ENCODE data around the gene KAT6B. TPM values are rescaled to one million over a fixed set of nuclear protein-coding genes. Genes with fewer than 3 reads are reported as not detected.

Gene KAT6B
- total and polyA plus RNA-seq, 2 of the 8 experiments (the other 6 are each of a cell fraction or from before 2014, with no cell fraction given), result 7.3 to 30.8 TPM

- TF ChIP-seq CHD7 (IDR thresholded peaks at IDR 0.05; ENCODE audit: insufficient replicate concordance, low read length) (no peak), GTF2F1 (IDR thresholded peaks at IDR 0.05; ENCODE audit: borderline replicate concordance, low read depth, low read length) (no peak), YY1 (IDR thresholded peaks at IDR 0.05; ENCODE audit: low read depth, low read length) (no peak), USF2 (IDR thresholded peaks at IDR 0.05; ENCODE audit: low read length) (no peak), JUN (IDR thresholded peaks at IDR 0.05; ENCODE audit: low read depth, low read length) (no peak), GABPA (IDR thresholded peaks at IDR 0.05; ENCODE audit: borderline replicate concordance, insufficient read depth, low read length) (no peak), NRF1 (IDR thresholded peaks at IDR 0.05; ENCODE audit: low read depth, low read length) (no peak)
Observed at GRCh38 chr10:74898201-74898976, 72.0 kb downstream of the KAT6B start (continued).

All from H1 (cell line).